HG02884 (cell line): ENCODE measurements around the gene CABP4.
A peak's percentile ranks its signal among the peaks of the same experiment; 100 is the strongest.
"Not testable (repeated sequence)": the region's sequence is repeated elsewhere in the genome, so short reads cannot be mapped to it uniquely, and the experiment has no call there.

ENCODE experiments used
- ATAC-seq: cut with Tn5 transposase; IDR thresholded peaks from one replicate; pipeline ENCODE4 v1.9.1; 2021; ENCODE audit warnings: mild to moderate bottlenecking, moderate library complexity; ENCODE audit not compliant: unreplicated experiment

Gene CABP4

DNA sequence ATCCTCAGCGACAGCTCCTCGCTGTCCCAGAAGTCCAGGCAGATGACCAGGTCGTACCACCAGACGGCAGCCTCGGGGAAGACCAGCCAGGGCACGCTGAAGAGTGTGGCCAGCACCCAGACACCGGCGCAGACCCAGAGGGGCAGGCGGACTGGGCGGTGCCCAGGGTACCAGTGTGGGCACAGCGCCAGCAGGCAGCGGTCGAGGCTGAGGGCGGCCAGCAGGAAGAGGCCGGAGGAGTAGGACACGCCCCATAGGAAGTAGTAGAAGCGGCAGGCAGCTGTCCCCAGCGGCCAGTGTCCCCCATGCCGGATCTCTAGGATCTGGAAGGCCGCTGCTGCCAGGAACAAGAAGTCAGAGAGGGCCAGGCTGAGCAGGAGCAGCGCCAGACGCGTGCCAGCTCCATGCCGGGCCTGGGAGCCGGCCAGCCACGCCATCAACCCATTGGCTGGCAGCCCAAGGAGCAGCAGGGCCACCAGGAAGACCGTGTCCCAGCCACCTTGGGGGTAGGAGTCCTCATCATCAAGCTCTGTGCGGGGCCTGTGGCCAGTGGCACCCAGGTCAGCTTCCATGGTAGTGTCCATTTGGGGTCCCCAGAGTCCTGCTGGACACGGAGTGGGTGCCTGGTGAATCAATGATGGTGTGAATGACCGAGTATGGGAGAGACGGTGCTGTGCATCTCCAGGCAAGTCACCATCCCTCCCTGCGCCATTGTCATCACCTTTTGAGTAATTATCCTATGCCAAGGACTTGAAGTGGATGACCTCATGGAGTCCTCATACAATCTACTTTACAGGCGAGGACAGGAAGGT, 2.8 kb upstream of the CABP4 start, which contains the start of gene GPR152:
GPR152 (minus strand) TSS at position 589 of the 812 bp plus-strand sequence; CDS start at position 584, 5 bp downstream.
- ATAC-seq: no peak

DNA sequence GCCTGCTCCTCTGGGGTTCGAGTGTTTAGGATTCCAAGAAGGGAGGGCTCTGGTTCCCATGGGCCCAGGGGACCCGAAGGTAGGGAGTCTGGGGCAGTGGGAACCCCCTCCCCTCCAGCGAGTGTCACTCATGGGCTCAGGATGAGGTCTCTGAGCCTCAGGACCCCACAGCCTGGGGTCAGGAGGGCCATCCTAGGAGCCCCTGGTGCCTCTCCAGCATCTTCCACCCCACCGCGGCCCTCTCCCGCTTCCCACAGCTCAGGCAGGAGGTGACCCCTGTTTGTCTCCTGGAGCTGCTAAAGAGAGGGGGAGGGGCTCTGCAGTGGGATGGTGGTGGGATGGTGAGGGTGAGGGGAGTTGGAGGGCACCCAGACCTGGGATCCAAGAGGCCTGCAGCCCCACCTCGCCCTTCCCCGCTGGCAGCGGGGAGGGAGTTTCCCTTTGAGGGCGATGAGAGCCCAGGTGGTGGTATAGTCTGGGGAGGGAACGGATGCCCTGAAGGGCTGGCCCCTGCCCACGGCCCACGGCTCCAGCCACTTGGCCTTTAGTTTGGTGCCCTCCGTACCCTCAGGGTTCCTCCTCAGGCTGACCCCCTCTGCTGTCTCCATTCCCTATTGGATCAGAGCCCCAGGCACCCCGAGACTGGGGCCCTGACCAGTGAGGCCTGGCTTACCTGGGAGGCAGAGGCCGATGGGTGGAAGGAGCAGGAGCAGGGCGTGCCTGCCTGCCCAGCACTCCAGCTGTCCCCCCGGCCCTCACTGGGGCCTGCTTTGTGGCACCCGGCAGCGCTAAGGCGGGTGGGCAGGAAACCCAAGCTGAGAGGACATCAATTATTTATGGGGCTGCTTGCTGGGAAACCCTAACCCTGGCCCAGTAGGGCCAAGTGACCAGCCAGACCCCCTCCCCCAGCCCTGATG, 1.1 kb upstream of the CABP4 start:
- ATAC-seq: no peak

DNA sequence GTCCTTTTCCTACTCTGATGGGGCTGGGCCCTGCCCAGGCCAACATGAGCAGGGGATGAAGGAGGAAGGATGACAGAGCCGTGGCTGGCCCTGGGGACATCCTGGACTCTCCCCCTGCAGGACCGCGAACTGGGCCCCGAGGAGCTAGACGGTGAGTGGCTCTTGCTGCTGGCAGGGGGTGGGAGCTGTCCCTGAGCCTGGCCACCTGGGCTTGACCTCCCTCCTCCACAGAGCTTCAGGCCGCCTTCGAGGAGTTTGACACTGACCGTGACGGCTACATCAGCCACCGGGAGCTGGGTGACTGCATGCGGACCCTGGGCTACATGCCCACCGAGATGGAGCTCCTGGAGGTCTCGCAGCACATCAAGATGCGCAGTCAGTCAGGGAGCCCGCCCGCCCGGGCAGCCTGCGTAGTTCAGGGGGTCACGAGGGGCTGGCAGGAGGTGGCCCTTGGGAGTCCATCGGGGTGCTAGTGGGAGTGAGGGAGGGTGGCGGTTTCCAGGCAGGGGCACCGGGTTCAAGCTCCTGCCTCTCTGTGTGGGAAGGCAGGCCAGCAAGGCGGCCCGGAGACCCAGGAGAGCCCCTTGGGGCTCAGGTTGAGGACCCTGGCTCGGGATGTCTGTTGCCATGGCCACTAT, 1.0 kb downstream of the CABP4 start:
- no peak for ATAC-seq

DNA sequence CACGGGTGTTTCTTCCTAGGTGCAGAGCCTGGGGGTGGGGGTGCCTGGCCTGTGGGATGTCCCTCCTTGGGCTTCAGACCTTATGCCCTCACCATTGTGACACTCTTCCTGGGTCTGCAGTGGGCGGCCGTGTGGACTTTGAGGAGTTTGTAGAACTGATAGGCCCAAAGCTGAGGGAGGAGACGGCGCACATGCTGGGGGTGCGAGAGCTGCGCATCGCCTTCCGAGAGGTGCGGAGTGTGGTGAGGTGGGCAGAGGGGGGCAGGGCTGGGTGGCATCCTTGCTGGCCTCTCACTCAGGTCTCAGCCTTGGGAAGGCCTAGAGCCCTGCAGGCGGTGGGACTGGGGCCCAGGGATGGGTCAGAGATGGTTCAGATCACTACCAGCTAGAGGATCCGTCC, 2.3 kb downstream of the CABP4 start:
- ATAC-seq: no peak

GRCh38 chr11:67458266-67458665, 3.1 kb downstream of the CABP4 start:
- ATAC-seq: no peak

GRCh38 chr11:67463186-67463585, 8.0 kb downstream of the CABP4 start:
- no peak for ATAC-seq

DNA sequence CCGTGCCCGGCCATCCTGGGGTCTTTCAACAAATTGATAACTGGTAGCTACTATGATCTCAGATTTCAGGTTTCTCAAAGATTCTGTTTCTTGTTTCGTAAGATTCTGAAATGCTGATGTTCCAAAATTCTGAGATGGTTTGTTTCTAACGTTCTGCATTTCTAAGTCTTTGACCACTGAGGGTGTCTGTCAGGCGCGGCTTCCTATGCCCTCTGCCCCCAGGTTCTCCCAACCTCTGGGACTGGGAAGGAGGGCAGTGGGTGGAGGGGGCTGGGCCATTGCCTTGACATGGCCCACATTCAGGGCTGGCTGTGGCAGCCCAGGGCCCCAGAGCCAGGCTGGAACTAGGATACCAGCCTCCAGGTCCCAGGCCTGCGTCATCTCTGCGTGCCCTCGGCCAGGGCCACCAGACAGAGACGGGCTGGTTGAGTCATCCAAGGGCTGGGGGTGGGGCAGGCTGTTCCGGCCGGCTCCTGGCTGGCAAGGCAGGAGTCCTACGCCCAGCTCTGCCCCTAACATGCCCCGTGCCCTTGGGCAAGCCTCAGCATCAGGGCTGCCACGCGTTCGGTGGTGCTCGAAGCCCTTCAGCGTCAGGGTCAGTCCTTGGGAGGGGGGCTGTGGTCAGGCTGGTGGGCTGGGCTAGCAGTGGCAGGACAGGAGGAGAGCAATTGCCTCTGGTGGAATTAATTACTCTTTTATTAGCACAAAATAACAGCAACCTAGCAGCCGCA, 8.7 kb downstream of the CABP4 start:
- ATAC-seq: no peak

DNA sequence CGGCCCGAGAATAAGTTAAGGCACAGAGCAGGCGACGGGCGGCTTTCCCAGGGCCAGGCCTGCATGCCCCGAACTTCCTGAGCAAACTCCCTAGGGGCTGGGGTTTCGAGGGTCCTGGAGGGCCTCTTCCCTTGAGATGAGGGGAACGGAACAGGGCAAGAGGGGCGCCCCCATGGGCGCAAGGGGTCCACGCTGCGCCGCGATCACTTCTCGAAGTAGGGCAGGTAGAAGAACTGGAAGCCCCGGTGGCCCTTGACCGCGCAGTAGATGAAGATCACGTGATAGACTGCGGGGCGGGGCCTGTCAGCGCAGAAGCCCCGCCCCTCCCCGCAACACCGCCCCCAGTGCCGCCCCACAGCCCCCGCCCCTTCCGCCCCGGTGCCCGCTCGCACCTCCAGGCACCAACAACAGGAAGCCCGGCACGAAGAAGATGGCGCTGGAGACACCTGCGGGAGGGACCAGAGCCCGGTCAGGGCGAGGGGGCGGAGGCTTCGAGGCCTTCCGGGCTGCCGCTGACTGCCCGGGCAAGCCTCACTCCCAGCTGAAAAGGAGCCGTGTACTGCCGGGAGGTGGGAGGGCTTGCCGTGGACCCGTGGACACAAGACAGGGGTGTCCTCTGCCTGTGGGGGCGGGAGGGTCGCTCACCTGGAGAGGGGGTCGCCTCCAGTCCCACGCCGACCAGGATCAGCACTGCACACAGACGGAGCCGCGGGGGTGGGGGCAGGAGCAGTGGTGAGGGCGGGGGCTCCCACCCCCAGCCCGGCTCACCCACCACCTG, 9.4 kb downstream of the CABP4 start:
- no peak for ATAC-seq

DNA sequence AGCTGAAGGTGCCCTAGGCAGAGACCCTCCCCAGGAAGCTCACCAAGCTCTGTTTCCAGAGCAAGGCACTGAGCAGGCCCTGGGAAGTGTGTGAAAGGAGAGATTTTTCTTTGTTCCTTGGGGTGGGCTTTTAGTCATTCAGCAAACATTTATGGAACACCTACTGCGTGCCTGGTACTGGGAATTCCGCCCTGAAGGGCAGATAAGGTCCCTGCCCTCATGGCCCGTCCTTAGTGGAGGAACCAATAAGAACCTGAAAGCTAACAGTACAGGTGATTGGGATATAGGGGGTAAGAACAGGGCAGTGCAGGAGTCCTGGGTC, 10.0 kb downstream of the CABP4 start:
- ATAC-seq: no peak

GRCh38 chr11:67465530-67465929, 10.4 kb downstream of the CABP4 start:
- not testable (repeated sequence) for ATAC-seq

DNA sequence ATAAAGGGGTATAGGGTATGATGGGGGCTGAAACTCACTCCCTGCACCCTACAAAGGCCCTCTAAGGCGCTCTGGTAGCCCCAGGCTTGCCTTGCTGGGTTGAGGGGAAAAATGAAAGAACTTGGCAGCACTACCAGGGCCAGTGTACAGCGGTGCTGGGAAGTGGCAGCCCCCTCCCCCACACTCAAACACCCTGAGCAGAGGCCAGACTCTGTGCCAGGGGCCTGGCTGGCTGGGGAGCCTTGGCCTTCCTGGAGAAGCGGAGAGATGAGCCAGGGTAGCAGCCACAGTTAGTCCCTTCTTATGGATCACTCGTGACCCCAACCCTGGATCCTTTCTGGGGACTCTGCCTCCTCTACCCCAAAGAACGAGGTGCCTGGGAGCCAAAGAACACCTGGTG, 11.2 kb downstream of the CABP4 start:
- ATAC-seq: no peak

DNA sequence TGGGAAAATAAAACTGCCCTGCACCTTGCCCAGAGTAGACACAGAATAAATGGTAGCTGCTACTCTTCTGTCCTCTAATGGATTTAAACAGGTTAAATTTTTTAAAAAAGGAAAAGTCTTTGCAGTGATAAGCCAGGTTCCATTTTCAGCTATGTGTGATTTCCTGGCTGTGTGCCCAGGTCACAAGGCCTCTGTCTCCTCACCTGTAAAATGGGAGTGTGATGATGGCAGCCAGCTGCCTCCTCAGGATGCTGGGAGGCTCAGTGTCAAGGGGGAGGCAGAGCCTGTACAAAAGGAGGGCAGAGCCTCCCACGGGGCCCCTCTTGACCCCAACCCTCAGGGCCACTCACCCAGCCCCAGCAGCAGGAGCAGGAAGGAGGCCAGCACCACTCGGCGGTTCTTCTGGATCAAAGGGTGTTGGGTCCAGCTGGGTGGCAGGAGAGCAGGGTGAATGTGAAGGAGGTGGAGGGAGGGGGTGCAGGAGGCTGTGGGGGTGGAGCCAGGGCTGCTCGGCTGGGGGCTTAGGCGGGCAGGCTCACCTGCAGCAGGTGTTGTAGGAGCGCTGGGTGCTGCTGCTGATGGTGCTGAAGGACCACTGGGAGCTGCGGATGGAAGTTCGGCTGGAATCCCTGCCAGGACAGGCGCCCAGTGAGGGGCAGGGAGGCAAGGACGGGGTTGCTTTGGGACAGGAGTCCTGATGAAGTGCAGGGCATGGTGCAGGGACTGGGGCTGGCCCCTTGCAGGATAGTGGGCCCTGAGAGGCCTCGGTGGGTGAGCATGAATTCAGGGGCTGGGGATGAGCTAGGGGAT, 12.0 kb downstream of the CABP4 start:
- no peak for ATAC-seq

DNA sequence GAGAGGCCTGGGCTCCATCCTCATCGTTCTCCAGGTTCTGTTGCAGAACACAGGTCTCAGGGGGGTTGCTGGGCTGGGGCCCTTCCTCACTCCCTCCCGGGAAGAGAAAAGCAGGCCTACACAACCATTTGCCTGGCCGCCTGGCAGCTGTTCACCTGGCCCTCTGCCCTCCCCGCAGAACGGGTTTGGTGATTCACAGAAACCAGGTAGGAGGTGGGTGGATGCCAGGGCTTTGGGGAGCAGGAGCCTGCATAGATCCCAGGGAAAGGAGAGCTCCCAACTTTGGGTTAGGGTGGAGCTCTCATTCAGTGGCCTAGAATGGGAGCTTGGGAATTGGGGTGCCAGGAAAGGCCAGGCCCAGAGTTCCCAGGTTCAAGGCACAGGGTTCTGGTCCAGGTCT, 12.9 kb downstream of the CABP4 start:
- ATAC-seq: no peak

DNA sequence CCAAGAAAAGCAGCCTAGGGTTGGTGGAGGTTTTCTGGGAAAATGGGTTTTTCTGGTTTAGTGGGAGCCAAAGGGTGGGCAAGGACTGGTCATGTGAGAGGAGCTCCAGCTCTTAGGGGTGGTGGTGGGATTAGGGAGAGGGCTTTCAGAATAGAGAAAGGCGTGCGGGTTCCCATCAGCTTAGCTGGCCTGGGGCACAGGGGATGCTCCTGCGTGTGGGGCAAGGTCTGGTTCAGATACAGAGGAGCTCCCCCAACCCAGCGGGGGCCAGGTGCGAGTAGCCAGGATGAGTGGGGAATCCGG, 13.3 kb downstream of the CABP4 start:
- ATAC-seq: no peak

GRCh38 chr11:67468759-67469507, 13.8 kb downstream of the CABP4 start, which contains the start of gene TMEM134:
Gene TMEM134 (minus strand): TSS chr11:67469251. CDS start chr11:67469192, 59 bp downstream.
- peak; percentile 71 for ATAC-seq

DNA sequence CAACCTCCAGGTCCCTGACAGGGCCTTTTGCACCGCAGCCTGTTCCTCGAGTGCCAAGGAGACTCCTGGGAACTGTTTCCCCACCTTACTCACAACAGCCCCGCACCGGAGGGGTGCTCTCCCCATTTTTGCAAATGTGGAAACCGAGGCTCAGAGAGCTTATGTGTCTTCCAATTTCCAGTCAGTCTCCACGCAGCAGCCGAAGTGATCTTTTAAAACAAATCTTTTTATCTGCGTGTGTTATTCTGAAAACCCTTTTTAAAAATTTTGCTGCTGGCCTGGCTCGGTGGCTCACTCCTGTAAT, 14.3 kb downstream of the CABP4 start:
- ATAC-seq: no peak

- no peak for ATAC-seq
Observed at GRCh38 chr11:67470337-67471002, 15.3 kb downstream of the CABP4 start.

DNA sequence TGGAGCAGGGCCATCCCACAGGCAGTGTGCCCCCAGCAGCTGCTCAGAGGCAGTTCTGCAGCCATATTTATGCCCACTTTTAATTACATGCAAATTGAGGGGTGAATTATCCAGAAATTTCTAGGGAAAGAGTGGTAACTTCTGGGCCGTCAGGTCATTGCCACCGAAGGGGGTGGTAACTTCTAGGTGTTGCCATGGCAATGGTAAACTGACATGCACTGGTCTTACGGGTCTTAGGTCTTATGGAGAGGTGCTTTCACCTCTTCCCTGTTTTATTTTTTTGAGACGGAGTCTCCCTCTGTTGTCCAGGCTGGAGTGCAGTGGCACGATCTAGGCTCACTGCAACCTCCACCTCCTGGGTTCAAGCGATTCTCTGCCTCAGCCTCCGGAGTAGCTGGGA, 17.7 kb downstream of the CABP4 start:
- no peak for ATAC-seq
